Spleen (tissue), 3 donors: ENCODE measurements around the gene CHCHD3.

Source experiments
- POLR2A ChIP-seq, 3 donors: fragments of 450-650 bp; IDR thresholded peaks; one replicate each; pipeline ENCODE4 v1.5.1; 2017; ENCODE audit warnings: antibody characterized with exemption in 3 of 3, mild to moderate bottlenecking in 1 of 3
- POLR2AphosphoS5 ChIP-seq, 3 donors: sonication (generic); formaldehyde crosslinking; IDR thresholded peaks; one replicate each; pipeline ENCODE4 v1.5.1; 2017; ENCODE audit warnings: antibody characterized with exemption in 3 of 3

GRCh38 chr7:132947011-132947410 lies 134.9 kb downstream of the CHCHD3 start:
- no peak for TF ChIP-seq POLR2A (IDR thresholded peaks at IDR 0.05)
- TF ChIP-seq POLR2AphosphoS5 (IDR thresholded peaks at IDR 0.05): no peak
